IPS-18c (cell line): ENCODE measurements around the gene TP73.

Source experiments
- H3K4me3 ChIP-seq: 2 replicates; pipeline ENCODE4 v1.7.0; 2013; ENCODE audit warnings: low read depth, mild to moderate bottlenecking, low read length, moderate library complexity; ENCODE audit not compliant: insufficient read depth
- H3K9me3 ChIP-seq: one replicate; pipeline ENCODE4 v1.6.1; 2013; ENCODE audit warnings: mild to moderate bottlenecking, low read length, moderate library complexity; ENCODE audit not compliant: control insufficient read depth, insufficient read depth

Gene TP73

GRCh38 chr1:3629561-3630160 lies 22.7 kb upstream of the TP73 start:
- Histone ChIP-seq H3K9me3 (no peaks in the 10 kb centered on the region), H3K4me3 (no peak overlapping the region)

- Histone ChIP-seq H3K4me3 (no peak overlapping the region), H3K9me3 (no peaks in the 10 kb centered on the region)
Measured at GRCh38 chr1:3630161-3630611, 22.1 kb upstream of the TP73 start.

GRCh38 chr1:3630914-3631313 lies 21.4 kb upstream of the TP73 start:
- Histone ChIP-seq H3K4me3 (no peak overlapping the region), H3K9me3 (no peaks in the 10 kb centered on the region)

GRCh38 chr1:3631320-3632260 lies 20.7 kb upstream of the TP73 start:
- no peak overlapping the region for H3K4me3 ChIP-seq
- no peaks in the 10 kb centered on the region for H3K9me3 ChIP-seq

- Histone ChIP-seq H3K9me3 (no peaks in the 10 kb centered on the region), H3K4me3 (no peak overlapping the region)
Measured at GRCh38 chr1:3632298-3632697, 20.0 kb upstream of the TP73 start.

DNA sequence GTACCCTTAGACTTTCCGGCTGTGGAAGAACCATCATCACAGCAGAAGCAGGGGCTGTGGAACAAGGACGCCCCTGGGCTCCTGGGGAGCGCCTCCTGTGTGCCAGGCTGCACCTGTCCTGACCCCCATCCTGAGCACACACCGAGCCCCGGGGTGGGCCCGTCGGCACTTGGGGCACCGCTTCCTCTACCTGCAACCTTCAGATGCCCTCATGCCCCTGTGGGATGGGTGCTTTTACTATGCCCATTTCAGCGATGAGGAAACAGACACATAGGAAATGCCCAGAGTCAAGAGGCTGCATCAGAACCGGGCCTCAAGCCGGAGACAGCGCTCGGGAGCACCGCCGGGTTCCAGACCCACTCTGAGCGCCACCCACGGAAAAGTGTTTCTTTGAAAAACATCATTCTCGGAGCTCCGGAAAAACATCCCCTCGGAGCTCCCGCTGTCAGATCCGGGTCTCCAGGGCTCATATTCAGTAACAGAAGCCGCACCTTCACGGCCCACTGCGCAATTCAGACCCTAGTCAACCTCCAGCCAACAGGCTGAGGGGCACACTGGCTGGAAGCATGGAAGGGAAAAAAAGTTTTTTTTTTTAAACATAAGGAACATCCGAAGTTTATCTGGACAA lies 19.5 kb upstream of the TP73 start:
- no peaks in the 10 kb centered on the region for H3K9me3 ChIP-seq
- no peak overlapping the region for H3K4me3 ChIP-seq

- no peaks in the 10 kb centered on the region for H3K9me3 ChIP-seq
Measured at GRCh38 chr1:3633344-3634058, 18.8 kb upstream of the TP73 start.

GRCh38 chr1:3634059-3634800 lies 18.1 kb upstream of the TP73 start:
- H3K9me3 ChIP-seq: no peaks in the 10 kb centered on the region
- H3K4me3 ChIP-seq: no peak overlapping the region

More at GRCh38 chr1:3633344-3634058, 18.8 kb upstream of the TP73 start:
- H3K4me3 ChIP-seq: no peak overlapping the region

GRCh38 chr1:3636080-3636479 lies 16.2 kb upstream of the TP73 start:
- H3K9me3 ChIP-seq: no peaks in the 10 kb centered on the region
- no peak overlapping the region for H3K4me3 ChIP-seq

GRCh38 chr1:3636531-3636930 lies 15.8 kb upstream of the TP73 start:
- H3K9me3 ChIP-seq: no peaks in the 10 kb centered on the region
- no peak overlapping the region for H3K4me3 ChIP-seq

DNA sequence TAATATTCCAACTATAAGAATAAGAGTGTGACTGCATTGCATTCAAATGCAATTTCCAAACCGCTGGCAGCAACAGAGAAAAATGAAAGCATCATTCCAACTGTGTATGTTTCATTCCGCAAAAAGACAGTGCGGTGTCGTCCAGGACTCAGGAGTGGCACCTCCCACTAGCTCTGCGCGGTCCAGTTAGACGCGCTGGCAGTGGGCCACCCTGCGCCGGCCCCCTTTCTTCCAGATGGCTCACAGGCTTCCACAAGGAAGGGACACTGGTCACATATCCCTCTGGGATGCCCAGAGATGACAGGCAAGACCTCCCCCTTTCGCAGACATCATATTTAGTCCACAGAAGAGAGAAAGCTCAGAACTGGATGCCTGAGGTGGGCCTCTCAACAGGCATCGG lies 14.3 kb upstream of the TP73 start:
- H3K4me3 ChIP-seq: no peak overlapping the region
- no peaks in the 10 kb centered on the region for H3K9me3 ChIP-seq

DNA sequence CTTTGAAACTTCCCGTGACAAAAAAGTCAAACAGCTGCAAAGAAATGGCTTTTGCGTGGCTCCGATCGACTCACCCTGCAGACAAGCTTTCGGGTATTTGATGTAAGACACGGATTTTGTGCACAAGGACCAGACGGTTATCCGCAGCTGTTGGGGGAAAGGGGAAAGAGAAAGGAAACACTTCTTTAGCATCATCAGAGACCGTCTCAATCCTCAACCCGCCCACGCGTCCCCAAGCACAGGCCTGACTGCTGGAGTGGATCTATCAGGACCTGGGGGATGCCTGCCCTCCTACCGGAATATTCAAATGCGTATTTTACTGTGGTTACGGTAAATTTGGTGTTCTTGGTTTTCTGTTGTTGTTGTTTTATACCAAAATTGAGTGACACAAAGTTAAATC lies 13.6 kb upstream of the TP73 start:
- H3K4me3 ChIP-seq: no peak overlapping the region
- H3K9me3 ChIP-seq: no peaks in the 10 kb centered on the region

DNA sequence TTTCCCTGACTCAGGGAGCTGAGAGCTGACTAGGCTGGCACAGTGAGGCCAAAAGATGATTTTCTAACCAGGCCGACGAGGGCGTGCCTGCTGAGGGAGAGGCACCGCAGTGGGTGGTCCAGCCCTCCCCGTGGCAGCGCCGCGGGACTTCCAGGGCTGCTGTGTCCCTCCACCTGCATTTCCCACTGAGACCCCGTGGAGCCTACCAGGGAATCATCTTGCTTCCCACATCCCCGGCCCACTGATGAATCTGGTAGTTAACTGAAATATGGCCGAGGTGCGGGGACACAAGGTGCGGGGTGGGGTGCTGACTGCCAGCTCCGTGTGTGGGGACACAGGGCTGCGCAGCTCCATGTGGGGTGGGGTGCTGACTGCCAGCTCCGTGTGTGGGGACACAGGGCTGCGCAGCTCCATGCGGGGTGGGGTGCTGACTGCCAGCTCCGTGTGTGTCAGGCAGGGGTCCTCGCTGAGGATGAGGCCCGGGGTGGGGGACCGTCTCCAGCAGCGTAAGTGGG lies 12.9 kb upstream of the TP73 start:
- no peaks in the 10 kb centered on the region for H3K9me3 ChIP-seq
- no peak overlapping the region for H3K4me3 ChIP-seq

GRCh38 chr1:3640121-3640837 lies 12.0 kb upstream of the TP73 start:
- Histone ChIP-seq H3K4me3 (no peak overlapping the region), H3K9me3 (no peaks in the 10 kb centered on the region)

GRCh38 chr1:3641046-3641760 lies 11.1 kb upstream of the TP73 start:
- no peak overlapping the region for H3K4me3 ChIP-seq
- H3K9me3 ChIP-seq: no peaks in the 10 kb centered on the region

DNA sequence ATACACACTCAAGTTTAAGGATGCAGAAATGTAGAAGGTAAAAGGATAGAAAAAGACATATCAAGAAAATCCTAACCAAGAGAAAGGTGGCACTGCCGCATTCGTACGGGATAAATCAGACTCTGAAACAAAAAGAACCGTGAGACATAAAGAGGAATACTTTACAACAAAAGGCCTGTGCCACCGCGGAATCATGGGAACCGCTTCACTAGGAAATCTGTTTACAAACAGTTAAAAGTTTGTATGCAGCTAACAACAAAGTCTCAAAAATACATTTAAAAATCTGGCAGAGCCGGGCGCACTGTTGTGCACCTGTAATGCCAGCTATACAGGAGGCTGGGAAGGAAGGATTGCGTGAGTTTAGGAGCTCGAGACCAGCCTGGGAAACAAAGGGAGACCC lies 10.5 kb upstream of the TP73 start:
- Histone ChIP-seq H3K9me3 (no peaks in the 10 kb centered on the region), H3K4me3 (no peak overlapping the region)
